ENCODE data around the gene CCDC148. TPM values are rescaled to one million over a fixed set of nuclear protein-coding genes. Genes with fewer than 3 reads are reported as not detected.
A peak's percentile ranks its signal among the peaks of the same experiment; 100 is the strongest.

CCDC148 gene
- total RNA-seq, 1 donor from 2014 or later: 1.8 TPM

GRCh38 chr2:158221063-158222020 lies 235.2 kb downstream of the CCDC148 start:
- no peak for TF ChIP-seq CTCF (IDR thresholded peaks at IDR 0.05; ENCODE audit: partially characterized antibody, unreplicated experiment)
- H3K4me1 Mint-ChIP-seq (ENCODE audit: low read depth, unreplicated experiment): no peaks in the 10 kb centered on the region
- peaks cover 2% of the 10 kb centered on the region for H3K27me3 Mint-ChIP-seq (ENCODE audit: unreplicated experiment)
- H3K36me3 Mint-ChIP-seq (ENCODE audit: unreplicated experiment): peaks cover 4% of the 10 kb centered on the region
- no peaks in the 10 kb centered on the region for H3K9me3 Mint-ChIP-seq (ENCODE audit: unreplicated experiment)
- no peak overlapping the region for H3K27ac Mint-ChIP-seq (ENCODE audit: unreplicated experiment)
- no peak overlapping the region for H3K4me3 Mint-ChIP-seq (ENCODE audit: unreplicated experiment)
- no peak for DNase-seq

GRCh38 chr2:158217593-158217992 lies 239.0 kb downstream of the CCDC148 start:
- no peak for TF ChIP-seq CTCF (IDR thresholded peaks at IDR 0.05; ENCODE audit: partially characterized antibody, unreplicated experiment)
- H3K27ac Mint-ChIP-seq (ENCODE audit: unreplicated experiment): no peak overlapping the region
- H3K9me3 Mint-ChIP-seq (ENCODE audit: unreplicated experiment): peaks cover 2% of the 10 kb centered on the region
- no peak for DNase-seq
- peaks cover under 1% of the 10 kb centered on the region for H3K27me3 Mint-ChIP-seq (ENCODE audit: unreplicated experiment)
- H3K36me3 Mint-ChIP-seq (ENCODE audit: unreplicated experiment): peaks cover 1% of the 10 kb centered on the region
- no peak overlapping the region for H3K4me3 Mint-ChIP-seq (ENCODE audit: unreplicated experiment)
- H3K4me1 Mint-ChIP-seq (ENCODE audit: low read depth, unreplicated experiment): peaks cover 10% of the 10 kb centered on the region

GRCh38 chr2:158214431-158214830 lies 242.1 kb downstream of the CCDC148 start:
- Mint-ChIP-seq H3K4me3 (ENCODE audit: unreplicated experiment) (no peak overlapping the region), H3K27me3 (ENCODE audit: unreplicated experiment) (no peaks in the 10 kb centered on the region), H3K9me3 (ENCODE audit: unreplicated experiment) (peaks cover 2% of the 10 kb centered on the region), H3K27ac (ENCODE audit: unreplicated experiment) (peak overlapping the region; percentile 52), H3K4me1 (ENCODE audit: low read depth, unreplicated experiment) (peaks cover 10% of the 10 kb centered on the region), H3K36me3 (ENCODE audit: unreplicated experiment) (no peaks in the 10 kb centered on the region)
- no peak for TF ChIP-seq CTCF (IDR thresholded peaks at IDR 0.05; ENCODE audit: partially characterized antibody, unreplicated experiment)
- no peak for DNase-seq

GRCh38 chr2:158213773-158214172 lies 242.8 kb downstream of the CCDC148 start:
- no peak for TF ChIP-seq CTCF (IDR thresholded peaks at IDR 0.05; ENCODE audit: partially characterized antibody, unreplicated experiment)
- H3K4me3 Mint-ChIP-seq (ENCODE audit: unreplicated experiment): no peak overlapping the region
- no peak for DNase-seq
- H3K27ac Mint-ChIP-seq (ENCODE audit: unreplicated experiment): peak overlapping the region; percentile 52
- no peaks in the 10 kb centered on the region for H3K27me3 Mint-ChIP-seq (ENCODE audit: unreplicated experiment)
- H3K36me3 Mint-ChIP-seq (ENCODE audit: unreplicated experiment): no peaks in the 10 kb centered on the region
- peaks cover 10% of the 10 kb centered on the region for H3K4me1 Mint-ChIP-seq (ENCODE audit: low read depth, unreplicated experiment)
- H3K9me3 Mint-ChIP-seq (ENCODE audit: unreplicated experiment): peaks cover 2% of the 10 kb centered on the region

GRCh38 chr2:158212301-158212700 lies 244.3 kb downstream of the CCDC148 start:
- Mint-ChIP-seq H3K4me1 (ENCODE audit: low read depth, unreplicated experiment) (peaks cover 10% of the 10 kb centered on the region), H3K36me3 (ENCODE audit: unreplicated experiment) (no peaks in the 10 kb centered on the region), H3K27ac (ENCODE audit: unreplicated experiment) (no peak overlapping the region), H3K4me3 (ENCODE audit: unreplicated experiment) (no peak overlapping the region), H3K27me3 (ENCODE audit: unreplicated experiment) (no peaks in the 10 kb centered on the region), H3K9me3 (ENCODE audit: unreplicated experiment) (peaks cover 2% of the 10 kb centered on the region)
- no peak for TF ChIP-seq CTCF (IDR thresholded peaks at IDR 0.05; ENCODE audit: partially characterized antibody, unreplicated experiment)
- no peak for DNase-seq

All from glutamatergic neuron (in vitro differentiated cells).